Measurements from ENCODE around the gene TAL1.

Gene TAL1

GRCh38 chr1:47227341-47228232 lies 4.4 kb downstream of the TAL1 start:
- DNase-seq: no peak
- no peaks in the 10 kb centered on the region for H3K9me3 ChIP-seq (ENCODE audit: severe bottlenecking)
- no peak for TF ChIP-seq CTCF (IDR thresholded peaks at IDR 0.05; ENCODE audit: low read depth, low read length)
- H3K27ac ChIP-seq: no peak overlapping the region
- H3K27me3 ChIP-seq (ENCODE audit: insufficient read depth, low read depth, severe bottlenecking): peaks cover 95% of the 10 kb centered on the region
- H3K36me3 ChIP-seq: no peaks in the 10 kb centered on the region
- H3K4me3 ChIP-seq (ENCODE audit: low read depth, low read length): no peak overlapping the region

- TF ChIP-seq CTCF (IDR thresholded peaks at IDR 0.05; ENCODE audit: low read depth, low read length): no peak
Measured at GRCh38 chr1:47226839-47227215, 5.2 kb downstream of the TAL1 start.

GRCh38 chr1:47226121-47226838 lies 5.7 kb downstream of the TAL1 start:
- Histone ChIP-seq H3K27me3 (ENCODE audit: insufficient read depth, low read depth, severe bottlenecking) (peaks cover 97% of the 10 kb centered on the region), H3K27ac (no peak overlapping the region), H3K36me3 (no peaks in the 10 kb centered on the region), H3K9me3 (ENCODE audit: severe bottlenecking) (no peaks in the 10 kb centered on the region), H3K4me3 (ENCODE audit: low read depth, low read length) (no peak overlapping the region)
- no peak for TF ChIP-seq CTCF (IDR thresholded peaks at IDR 0.05; ENCODE audit: low read depth, low read length)
- peak; percentile 41 for DNase-seq

More at GRCh38 chr1:47226839-47227215, 5.2 kb downstream of the TAL1 start:
- Histone ChIP-seq H3K9me3 (ENCODE audit: severe bottlenecking) (no peaks in the 10 kb centered on the region), H3K4me3 (ENCODE audit: low read depth, low read length) (no peak overlapping the region), H3K36me3 (no peaks in the 10 kb centered on the region), H3K27ac (no peak overlapping the region), H3K27me3 (ENCODE audit: insufficient read depth, low read depth, severe bottlenecking) (peaks cover 97% of the 10 kb centered on the region)
- DNase-seq: no peak

- Histone ChIP-seq H3K27ac (no peak overlapping the region), H3K4me3 (ENCODE audit: low read depth, low read length) (peak overlapping the region; percentile 21), H3K36me3 (no peaks in the 10 kb centered on the region), H3K27me3 (ENCODE audit: insufficient read depth, low read depth, severe bottlenecking) (peaks cover 96% of the 10 kb centered on the region), H3K9me3 (ENCODE audit: severe bottlenecking) (no peaks in the 10 kb centered on the region)
- DNase-seq: no peak
- no peak for TF ChIP-seq CTCF (IDR thresholded peaks at IDR 0.05; ENCODE audit: low read depth, low read length)
Measured at GRCh38 chr1:47225430-47226100, 6.5 kb downstream of the TAL1 start.

GRCh38 chr1:47224676-47225399 lies 7.2 kb downstream of the TAL1 start:
- H3K9me3 ChIP-seq (ENCODE audit: severe bottlenecking): no peaks in the 10 kb centered on the region
- peaks cover 94% of the 10 kb centered on the region for H3K27me3 ChIP-seq (ENCODE audit: insufficient read depth, low read depth, severe bottlenecking)
- no peak overlapping the region for H3K4me3 ChIP-seq (ENCODE audit: low read depth, low read length)
- no peaks in the 10 kb centered on the region for H3K36me3 ChIP-seq
- TF ChIP-seq CTCF (IDR thresholded peaks at IDR 0.05; ENCODE audit: low read depth, low read length): no peak
- DNase-seq: no peak
- H3K27ac ChIP-seq: no peak overlapping the region

Data from WERI-Rb-1 (cell line).